ENCODE measurements around the gene ATP5PF.

- no peak for TF ChIP-seq POLR2AphosphoS5 (IDR thresholded peaks at IDR 0.05)
- TF ChIP-seq POLR2A (IDR thresholded peaks at IDR 0.05): no peak
- TF ChIP-seq CTCF (IDR thresholded peaks at IDR 0.05): no peak
These were observed 42.7 kb downstream of the ATP5PF start for GRCh38 chr21:25691976-25692375.

All from stomach (tissue), 4 donors.